Astrocyte of the spinal cord (primary cell): Measurements from ENCODE around the gene ZBED3.
"Not testable (repeated sequence)": the region's sequence is repeated elsewhere in the genome, so short reads cannot be mapped to it uniquely, and the experiment has no call there.

ENCODE experiments used
- DNase-seq: peaks from one replicate; pipeline ENCODE4 v3.0.0; 2011; ENCODE audit warnings: low read depth, low spot score
- H3K4me3 ChIP-seq: 2 replicates; pipeline ENCODE4 v1.5.1; 2011; ENCODE audit warnings: low read depth, mild to moderate bottlenecking, low read length, moderate library complexity
- CTCF ChIP-seq: IDR thresholded peaks from 2 replicates; pipeline ENCODE4 v1.5.1; 2012; ENCODE audit warnings: low read depth, mild to moderate bottlenecking, low read length, inconsistent platforms
- in situ Hi-C: cut with HindIII; loops from 2 replicates; pipeline ENCODE4 v1.10.0; 2017; ENCODE audit warnings: low sequenced_read_pairs

Gene ZBED3

GRCh38 chr5:77120706-77121105 is 33.6 kb upstream of the ZBED3 start:
- no peak for DNase-seq
- H3K4me3 ChIP-seq: no peak overlapping the region
- in situ Hi-C loops: no loop called here
- no peak for TF ChIP-seq CTCF

- no peak for TF ChIP-seq CTCF
- H3K4me3 ChIP-seq: no peak overlapping the region
- DNase-seq: no peak
- in situ Hi-C loops: no loop called here
Measured at GRCh38 chr5:77120086-77120485, 33.0 kb upstream of the ZBED3 start.

GRCh38 chr5:77117161-77117560 is 30.1 kb upstream of the ZBED3 start:
- H3K4me3 ChIP-seq: no peak overlapping the region
- no peak for DNase-seq
- no peak for TF ChIP-seq CTCF
- in situ Hi-C loops: no loop called here

- DNase-seq, in situ Hi-C loops, H3K4me3 ChIP-seq: not testable (repeated sequence)
Measured at GRCh38 chr5:77107035-77107434, 19.9 kb upstream of the ZBED3 start.

GRCh38 chr5:77104813-77105212 is 17.7 kb upstream of the ZBED3 start:
- DNase-seq: no peak
- in situ Hi-C loops: no loop called here
- H3K4me3 ChIP-seq: no peak overlapping the region
- TF ChIP-seq CTCF: no peak

GRCh38 chr5:77103457-77103856 is 16.4 kb upstream of the ZBED3 start:
- in situ Hi-C loops: no loop called here
- no peak for DNase-seq
- no peak overlapping the region for H3K4me3 ChIP-seq
- no peak for TF ChIP-seq CTCF

GRCh38 chr5:77102549-77102948 is 15.5 kb upstream of the ZBED3 start:
- DNase-seq: no peak
- TF ChIP-seq CTCF: no peak
- in situ Hi-C loops: no loop called here
- H3K4me3 ChIP-seq: no peak overlapping the region
